Activated B cell treated with CpG ODN at 0.5 μM for 24 hours (primary cell): ENCODE data around the gene MAP3K19. TPM values are rescaled to one million over a fixed set of nuclear protein-coding genes. Genes with fewer than 3 reads are reported as not detected.

Experiments used
- ATAC-seq: fragments of 200-7000 bp; cut with Tn5 transposase; one replicate; pipeline ENCODE4 v1.10.0; 2021; ENCODE audit warnings: low read depth, mild to moderate bottlenecking, moderate library complexity
- CTCF ChIA-PET: fragments of 350-600 bp; sonication (Branson Sonifier 250); formaldehyde crosslinking; loops from one replicate; lab custom pipeline; 2021; ENCODE audit warnings: antibody characterized with exemption; lab: Charles Lee
- POLR2A ChIA-PET: fragments of 350-600 bp; sonication (Branson Sonifier 250); formaldehyde crosslinking; loops from one replicate; lab custom pipeline; 2021; ENCODE audit warnings: antibody characterized with exemption; lab: Charles Lee
- DNase-seq: peaks from one replicate; pipeline ENCODE4 v3.0.0; 2022
- H3K27ac Mint-ChIP-seq: one replicate; pipeline ENCODE4 v1.8.0; 2020; ENCODE audit warnings: mixed read lengths
- H3K27me3 Mint-ChIP-seq: one replicate; pipeline ENCODE4 v1.8.0; 2021; ENCODE audit warnings: mixed read lengths
- H3K36me3 Mint-ChIP-seq: one replicate; pipeline ENCODE4 v1.8.0; 2021; ENCODE audit warnings: low read depth, mixed read lengths
- H3K4me1 Mint-ChIP-seq: one replicate; pipeline ENCODE4 v1.8.0; 2021; ENCODE audit warnings: mixed read lengths
- H3K4me3 Mint-ChIP-seq: one replicate; pipeline ENCODE4 v1.8.0; 2020; ENCODE audit warnings: mild to moderate bottlenecking, mixed read lengths
- H3K9me3 Mint-ChIP-seq: one replicate; pipeline ENCODE4 v1.8.0; 2020; ENCODE audit warnings: mixed read lengths
- intact Hi-C: fragments of 100-400 bp; cut with micrococcal nuclease; formaldehyde crosslinking; loops from one replicate; pipeline ENCODE4 v1.15.1; 2024
- total RNA-seq: library from RNA; stranded (reverse); gene quantifications from 2 replicates; pipeline ENCODE4 v1.2.3, GENCODE V29; 2022
- TF ChIP-seq, protein P1 (sequence below): fragments of 200-600 bp; IDR thresholded peaks from one replicate; pipeline ENCODE4 v1.8.0; 2022; ENCODE audit warnings: antibody characterized with exemption, mild to moderate bottlenecking

Gene MAP3K19
- total RNA-seq, 1 donor from 2014 or later: not detected

DNA sequence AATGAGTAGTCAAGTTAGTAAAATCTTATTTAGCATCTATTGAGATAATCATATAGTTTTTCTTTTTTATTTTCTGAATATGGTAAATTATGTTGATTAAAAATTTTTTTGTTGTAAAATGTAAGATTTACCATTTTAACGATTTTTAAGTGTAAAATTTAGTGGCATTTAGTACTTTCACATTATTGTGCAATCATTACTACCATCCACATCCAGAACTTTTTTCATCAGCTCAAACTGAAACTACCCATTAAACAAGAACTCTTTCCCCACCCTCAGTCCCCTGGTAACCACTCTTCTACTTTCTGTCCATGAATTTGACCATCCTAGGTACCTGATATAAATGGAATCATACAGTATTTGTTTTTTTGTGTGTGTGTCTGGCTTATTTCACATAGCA is 16.0 kb upstream of the MAP3K19 start:
- no peak for ATAC-seq
- Mint-ChIP-seq H3K36me3 (peaks cover 64% of the 10 kb centered on the region), H3K4me3 (no peak overlapping the region), H3K9me3 (no peaks in the 10 kb centered on the region), H3K4me1 (peaks cover 19% of the 10 kb centered on the region), H3K27ac (no peak overlapping the region), H3K27me3 (no peaks in the 10 kb centered on the region)
- DNase-seq: no peak
- intact Hi-C loops: no loop called here
- ChIA-PET POLR2A (no interaction called here), CTCF (no interaction called here)
- TF ChIP-seq, protein P1, sequence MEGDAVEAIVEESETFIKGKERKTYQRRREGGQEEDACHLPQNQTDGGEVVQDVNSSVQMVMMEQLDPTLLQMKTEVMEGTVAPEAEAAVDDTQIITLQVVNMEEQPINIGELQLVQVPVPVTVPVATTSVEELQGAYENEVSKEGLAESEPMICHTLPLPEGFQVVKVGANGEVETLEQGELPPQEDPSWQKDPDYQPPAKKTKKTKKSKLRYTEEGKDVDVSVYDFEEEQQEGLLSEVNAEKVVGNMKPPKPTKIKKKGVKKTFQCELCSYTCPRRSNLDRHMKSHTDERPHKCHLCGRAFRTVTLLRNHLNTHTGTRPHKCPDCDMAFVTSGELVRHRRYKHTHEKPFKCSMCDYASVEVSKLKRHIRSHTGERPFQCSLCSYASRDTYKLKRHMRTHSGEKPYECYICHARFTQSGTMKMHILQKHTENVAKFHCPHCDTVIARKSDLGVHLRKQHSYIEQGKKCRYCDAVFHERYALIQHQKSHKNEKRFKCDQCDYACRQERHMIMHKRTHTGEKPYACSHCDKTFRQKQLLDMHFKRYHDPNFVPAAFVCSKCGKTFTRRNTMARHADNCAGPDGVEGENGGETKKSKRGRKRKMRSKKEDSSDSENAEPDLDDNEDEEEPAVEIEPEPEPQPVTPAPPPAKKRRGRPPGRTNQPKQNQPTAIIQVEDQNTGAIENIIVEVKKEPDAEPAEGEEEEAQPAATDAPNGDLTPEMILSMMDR: no peak

DNA sequence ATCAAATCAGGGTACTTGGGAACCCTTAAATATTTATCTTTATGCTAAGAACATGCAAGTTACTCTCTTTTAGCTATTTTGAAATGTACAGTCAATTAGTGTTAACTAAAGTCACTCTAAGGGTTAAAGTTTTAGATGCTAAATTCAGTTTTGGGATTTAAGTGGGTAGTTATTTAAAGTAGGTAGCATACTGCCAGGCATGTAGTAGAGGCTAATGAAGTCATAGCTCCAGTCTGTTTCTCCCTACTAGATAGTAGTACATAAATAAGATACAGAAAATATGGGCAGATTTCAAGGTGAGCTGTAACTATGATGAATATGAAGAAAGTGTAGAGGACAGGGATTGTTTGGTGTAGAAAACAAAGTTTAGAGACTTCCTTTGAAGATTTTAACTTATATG is 12.3 kb upstream of the MAP3K19 start:
- TF ChIP-seq, protein P1: no peak
- H3K27me3 Mint-ChIP-seq: no peaks in the 10 kb centered on the region

DNA sequence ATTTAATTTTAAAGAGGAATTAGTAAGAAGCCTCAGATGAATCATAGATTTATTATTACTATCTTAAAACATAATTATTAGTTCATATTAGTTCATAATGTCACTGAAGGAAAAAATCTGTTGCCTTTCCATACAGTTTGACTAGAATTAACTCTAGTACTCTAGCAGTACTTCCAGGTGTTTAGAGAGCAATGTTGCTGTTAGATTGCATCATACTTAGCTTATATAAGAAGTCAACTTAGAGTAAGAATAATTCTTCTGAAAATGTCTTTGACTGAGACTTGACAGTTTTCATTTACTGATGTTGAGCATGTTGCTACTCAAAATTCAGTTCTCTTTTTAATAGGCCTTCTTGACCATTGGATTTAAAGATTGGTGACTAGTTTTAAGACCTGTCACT is 9.5 kb upstream of the MAP3K19 start:
- Mint-ChIP-seq H3K36me3 (peaks cover 48% of the 10 kb centered on the region), H3K27me3 (no peaks in the 10 kb centered on the region), H3K27ac (peak overlapping the region; percentile 1), H3K4me1 (peaks cover 47% of the 10 kb centered on the region), H3K4me3 (no peak overlapping the region), H3K9me3 (no peaks in the 10 kb centered on the region)
- POLR2A ChIA-PET: no interaction called here
- intact Hi-C loops: loop anchor here (5.0 to 10.0 kb wide), 3 partner anchors 46 to 1338 kb away; no protein-coding TSS in a partner anchor
- DNase-seq: no peak
- TF ChIP-seq, protein P1: no peak
- CTCF ChIA-PET: no interaction called here
- ATAC-seq: no peak

More for the DNA sequence above, 12.3 kb upstream of the MAP3K19 start:
- H3K4me1 Mint-ChIP-seq: peaks cover 39% of the 10 kb centered on the region
- no peak for DNase-seq
- CTCF ChIA-PET: no interaction called here
- no peak overlapping the region for H3K4me3 Mint-ChIP-seq
- H3K36me3 Mint-ChIP-seq: peaks cover 60% of the 10 kb centered on the region
- H3K9me3 Mint-ChIP-seq: no peaks in the 10 kb centered on the region
- intact Hi-C loops: loop anchor here (5.0 to 10.0 kb wide), 3 partner anchors 43 to 1335 kb away; no protein-coding TSS in a partner anchor
- no peak for ATAC-seq
- H3K27ac Mint-ChIP-seq: peak overlapping the region; percentile 3
- POLR2A ChIA-PET: no interaction called here

DNA sequence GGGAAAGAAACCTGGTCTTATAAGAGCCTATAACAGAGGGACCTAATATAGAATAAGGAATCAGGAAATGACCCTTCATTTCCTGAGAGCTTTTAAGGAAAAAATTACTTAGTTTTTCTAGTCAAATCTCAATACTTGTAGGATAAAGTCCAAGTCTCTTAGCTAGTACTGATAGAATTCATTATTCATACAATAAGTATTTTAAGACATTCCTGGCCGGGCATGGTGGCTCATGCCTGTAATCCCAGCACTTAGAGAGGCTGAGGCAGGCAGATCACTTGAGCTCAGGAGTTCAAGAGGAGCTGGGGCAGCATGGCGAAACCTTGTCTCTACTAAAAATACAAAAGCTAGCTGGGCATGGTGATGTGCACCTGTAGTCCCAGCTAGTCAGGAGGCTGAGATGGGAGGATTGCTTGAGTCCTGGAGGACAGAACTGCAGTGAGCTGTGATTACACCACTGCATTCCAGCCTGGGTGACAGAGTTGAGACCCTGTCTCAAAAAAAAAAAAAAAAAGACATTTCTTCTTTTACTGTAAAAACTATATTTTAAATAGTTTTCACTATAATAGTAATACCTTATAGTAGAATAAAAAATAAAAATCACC is 8.0 kb upstream of the MAP3K19 start:
- ATAC-seq (no peak), DNase-seq (no peak)
- TF ChIP-seq, protein P1: no peak
- H3K4me1 Mint-ChIP-seq: peaks cover 49% of the 10 kb centered on the region
- intact Hi-C loops: loop anchor here (5.0 to 10.0 kb wide), 3 partner anchors 47 to 1340 kb away; no protein-coding TSS in a partner anchor
- no peaks in the 10 kb centered on the region for H3K9me3 Mint-ChIP-seq
- no peak overlapping the region for H3K4me3 Mint-ChIP-seq
- ChIA-PET CTCF (no interaction called here), POLR2A (interaction anchor here (0.6 to 0.9 kb wide), 3 partner anchors 475 to 1266 kb away, joined by 3 to 4 read pairs (median 3); no protein-coding TSS in a partner anchor)
- H3K27me3 Mint-ChIP-seq: no peaks in the 10 kb centered on the region
- H3K27ac Mint-ChIP-seq: no peak overlapping the region
- H3K36me3 Mint-ChIP-seq: peaks cover 37% of the 10 kb centered on the region

DNA sequence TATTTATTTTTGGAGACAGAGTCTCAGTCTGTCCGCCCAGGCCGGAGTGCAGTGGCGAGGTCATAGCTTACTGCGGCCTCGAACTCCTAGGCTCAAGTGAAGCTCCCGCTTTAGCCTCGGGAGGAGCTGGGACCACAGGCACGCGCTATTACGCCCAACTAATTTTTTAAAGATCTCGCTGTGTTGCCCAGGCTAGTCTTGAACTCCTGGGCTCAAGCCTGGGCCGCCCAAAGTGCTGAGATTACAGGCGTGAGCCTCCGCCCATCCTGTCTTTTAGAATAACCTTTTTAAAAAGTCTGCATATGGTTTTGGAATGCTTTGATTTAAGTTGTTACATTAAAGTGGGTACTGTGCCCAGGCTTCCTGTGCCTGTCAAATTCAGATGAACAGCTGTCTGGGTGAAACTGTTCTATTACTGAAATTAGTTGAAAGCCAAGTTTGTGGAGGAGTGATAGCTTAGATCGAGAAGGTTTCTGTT is 5.8 kb upstream of the MAP3K19 start:
- no peak for DNase-seq
- ATAC-seq: no peak
- Mint-ChIP-seq H3K27me3 (no peaks in the 10 kb centered on the region), H3K4me1 (peaks cover 43% of the 10 kb centered on the region), H3K36me3 (peaks cover 26% of the 10 kb centered on the region), H3K9me3 (no peaks in the 10 kb centered on the region), H3K27ac (peak overlapping the region; percentile 99), H3K4me3 (peak overlapping the region; percentile 99)
- ChIA-PET POLR2A (interaction anchor here (0.6 to 2.3 kb wide), 6 partner anchors 13 to 952 kb away, joined by 3 to 13 read pairs (median 4); partner anchors contain the start of genes CCNT2, R3HDM1 and ZRANB3), CTCF (interaction anchor here (0.5 kb wide), 1 partner anchor 746 kb away, joined by 3 read pairs; no protein-coding TSS in a partner anchor)
- TF ChIP-seq, protein P1: no peak
- intact Hi-C loops: loop anchor here (1.0 to 10.0 kb wide), 7 partner anchors 110 to 1342 kb away; partner anchors contain the start of genes CCNT2, MCM6, R3HDM1 and UBXN4
